ENCODE data around the gene BLOC1S6. TPM values are rescaled to one million over a fixed set of nuclear protein-coding genes. Genes with fewer than 3 reads are reported as not detected.

The BLOC1S6 gene
- polyA plus RNA-seq, 2 of the 4 experiments (the other 2 are of a cell fraction): 19.0 to 30.9 TPM

DNA sequence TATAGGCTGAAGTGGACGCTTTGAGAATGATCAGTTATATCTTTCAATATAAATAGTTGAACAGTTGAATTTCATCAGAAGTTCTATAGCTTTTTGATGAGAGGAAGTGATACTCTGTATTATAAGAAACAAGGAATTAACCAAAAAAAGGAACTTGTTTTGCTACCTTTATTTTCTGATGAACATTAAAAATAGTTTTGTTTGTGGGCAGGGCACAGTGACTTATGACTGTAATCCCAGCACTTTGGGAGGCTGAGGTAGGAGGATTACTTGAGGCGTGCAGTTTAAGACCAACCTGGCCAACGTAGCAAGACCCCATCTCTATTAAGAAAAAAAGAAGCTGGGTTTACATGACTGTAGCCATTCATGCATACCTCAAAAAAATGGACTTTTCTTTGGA, 16.7 kb downstream of the BLOC1S6 start:
- ChIA-PET CTCF (interaction anchor here (1.0 to 1.7 kb wide), 4 partner anchors 8 to 146 kb away, joined by 4 to 8 read pairs (median 5); no protein-coding TSS in a partner anchor), POLR2A (no interaction called here)
- FAIRE-seq (no peak), ATAC-seq (no peak), DNase-seq (ENCODE audit: low read depth in 1 of 2, low spot score in 1 of 2) (no peak)
- no peaks in the 10 kb centered on the region for H3K4me1 ChIP-seq
- TF ChIP-seq CEBPB (IDR thresholded peaks at IDR 0.05) (no peak), TFCP2L1 (CRISPR knock-in tag; IDR thresholded peaks at IDR 0.05) (no peak), MAZ (IDR thresholded peaks at IDR 0.05; ENCODE audit: borderline replicate concordance, low read depth, low read length) (no peak), NR3C1 (IDR thresholded peaks at IDR 0.05) (no peak), FOSL2 (IDR thresholded peaks at IDR 0.05) (no peak), FOSL2 (CRISPR knock-in tag; IDR thresholded peaks at IDR 0.05) (no peak), SMC3 (IDR thresholded peaks at IDR 0.05) (no peak), TP53 (CRISPR knock-in tag; IDR thresholded peaks at IDR 0.05) (no peak), PHF8 (IDR thresholded peaks at IDR 0.05; ENCODE audit: borderline replicate concordance, low read depth) (no peak), HDAC2 (IDR thresholded peaks at IDR 0.05) (no peak), RNF2 (IDR thresholded peaks at IDR 0.05; ENCODE audit: borderline replicate concordance, low read depth) (no peak), CBX2 (IDR thresholded peaks at IDR 0.05; ENCODE audit: borderline replicate concordance, low read depth) (no peak), NFE2L2 (conservative IDR thresholded peaks at IDR 0.05; ENCODE audit: low read length) (no peak), CHD2 (IDR thresholded peaks at IDR 0.05; ENCODE audit: low read length, partially characterized antibody) (no peak), BHLHE40 (IDR thresholded peaks at IDR 0.05; ENCODE audit: low read depth, low read length) (no peak), RARB (CRISPR knock-in tag; IDR thresholded peaks at IDR 0.05) (no peak)
- WGBS (ENCODE audit: missing lambda C conversion rate): 90% methylated on average over 3 of the region's 3 CpGs
- no peak overlapping the region for H3K4me2 ChIP-seq
- no peaks in the 10 kb centered on the region for H3K9me3 ChIP-seq
- no peak overlapping the region for H3K27ac ChIP-seq
- no peak overlapping the region for H3K4me3 ChIP-seq

DNA sequence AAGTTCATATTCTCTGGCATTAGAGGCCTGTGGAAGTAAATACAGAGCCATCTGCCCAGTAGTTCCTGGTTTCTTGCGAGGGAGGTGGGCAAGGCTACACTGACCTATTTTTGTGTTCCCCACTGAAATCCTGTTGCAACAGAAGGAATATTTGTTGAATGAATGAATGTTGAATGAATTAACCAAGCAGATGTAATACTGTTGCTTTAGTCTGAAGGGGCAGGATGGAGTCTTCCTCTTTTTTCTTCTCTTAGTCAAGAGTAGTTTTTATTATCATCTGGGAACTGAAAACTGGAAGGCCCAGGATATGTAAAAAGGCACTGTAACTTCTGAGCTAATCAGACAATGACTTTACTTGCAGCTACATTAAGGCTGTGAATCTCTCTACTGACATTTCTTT, 17.1 kb downstream of the BLOC1S6 start:
- POLR2A ChIA-PET: no interaction called here

DNA sequence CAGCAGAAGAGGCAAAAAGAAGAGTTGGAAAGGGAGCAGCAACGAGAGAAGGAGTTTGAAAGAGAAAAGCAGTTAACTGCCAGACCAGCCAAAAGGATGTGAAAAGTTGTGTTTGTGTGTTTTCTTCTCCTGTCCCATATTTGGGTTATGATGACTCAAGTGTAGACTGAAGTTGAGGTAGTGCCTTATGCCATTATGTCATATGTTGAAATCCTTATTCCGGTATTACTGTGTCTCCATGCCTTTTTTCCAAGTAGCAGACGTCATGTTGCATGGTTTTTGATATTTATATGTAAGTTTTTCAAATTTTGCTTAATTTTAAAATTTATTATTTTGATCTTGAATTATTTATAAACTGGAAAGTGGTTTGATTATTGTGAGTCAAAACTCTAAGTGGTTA, 19.2 kb downstream of the BLOC1S6 start:
- CTCF ChIA-PET: interaction anchor here (0.7 kb wide), 1 partner anchor 64 kb away, joined by 3 read pairs; no protein-coding TSS in a partner anchor
- no peak for FAIRE-seq
- DNase-seq (ENCODE audit: low read depth in 1 of 2, low spot score in 1 of 2): no peak
- TF ChIP-seq, protein P1, sequence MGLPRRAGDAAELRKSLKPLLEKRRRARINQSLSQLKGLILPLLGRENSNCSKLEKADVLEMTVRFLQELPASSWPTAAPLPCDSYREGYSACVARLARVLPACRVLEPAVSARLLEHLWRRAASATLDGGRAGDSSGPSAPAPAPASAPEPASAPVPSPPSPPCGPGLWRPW (IDR thresholded peaks at IDR 0.05): no peak
- TF ChIP-seq, protein P2, sequence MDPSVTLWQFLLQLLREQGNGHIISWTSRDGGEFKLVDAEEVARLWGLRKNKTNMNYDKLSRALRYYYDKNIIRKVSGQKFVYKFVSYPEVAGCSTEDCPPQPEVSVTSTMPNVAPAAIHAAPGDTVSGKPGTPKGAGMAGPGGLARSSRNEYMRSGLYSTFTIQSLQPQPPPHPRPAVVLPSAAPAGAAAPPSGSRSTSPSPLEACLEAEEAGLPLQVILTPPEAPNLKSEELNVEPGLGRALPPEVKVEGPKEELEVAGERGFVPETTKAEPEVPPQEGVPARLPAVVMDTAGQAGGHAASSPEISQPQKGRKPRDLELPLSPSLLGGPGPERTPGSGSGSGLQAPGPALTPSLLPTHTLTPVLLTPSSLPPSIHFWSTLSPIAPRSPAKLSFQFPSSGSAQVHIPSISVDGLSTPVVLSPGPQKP (IDR thresholded peaks at IDR 0.05; ENCODE audit: low read depth, low read length): no peak
- TF ChIP-seq EHF (CRISPR knock-in tag; IDR thresholded peaks at IDR 0.05) (no peak), RCOR1 (IDR thresholded peaks at IDR 0.05; ENCODE audit: low read depth, low read length) (no peak), NPAS2 (CRISPR knock-in tag; IDR thresholded peaks at IDR 0.05; ENCODE audit: borderline replicate concordance) (no peak), ZFP36 (IDR thresholded peaks at IDR 0.05; ENCODE audit: borderline replicate concordance, partially characterized antibody) (no peak), HOXB5 (CRISPR knock-in tag; IDR thresholded peaks at IDR 0.05) (no peak), NFE2L2 (conservative IDR thresholded peaks at IDR 0.05; ENCODE audit: low read length) (no peak), CEBPB (IDR thresholded peaks at IDR 0.05) (no peak), POLR2A (IDR thresholded peaks at IDR 0.05; ENCODE audit: low read length) (no peak), GATA3 (IDR thresholded peaks at IDR 0.05; ENCODE audit: borderline replicate concordance) (no peak), POLR2AphosphoS2 (conservative IDR thresholded peaks at IDR 0.05; ENCODE audit: low read length) (no peak), CHD2 (IDR thresholded peaks at IDR 0.05; ENCODE audit: low read length, partially characterized antibody) (no peak), RFX5 (IDR thresholded peaks at IDR 0.05) (no peak), HDAC2 (IDR thresholded peaks at IDR 0.05) (no peak), RAD21 (conservative IDR thresholded peaks at IDR 0.05 in 1 of 2, IDR thresholded peaks at IDR 0.05 in 1 of 2) (no peak)
- TF ChIP-seq, protein P3, sequence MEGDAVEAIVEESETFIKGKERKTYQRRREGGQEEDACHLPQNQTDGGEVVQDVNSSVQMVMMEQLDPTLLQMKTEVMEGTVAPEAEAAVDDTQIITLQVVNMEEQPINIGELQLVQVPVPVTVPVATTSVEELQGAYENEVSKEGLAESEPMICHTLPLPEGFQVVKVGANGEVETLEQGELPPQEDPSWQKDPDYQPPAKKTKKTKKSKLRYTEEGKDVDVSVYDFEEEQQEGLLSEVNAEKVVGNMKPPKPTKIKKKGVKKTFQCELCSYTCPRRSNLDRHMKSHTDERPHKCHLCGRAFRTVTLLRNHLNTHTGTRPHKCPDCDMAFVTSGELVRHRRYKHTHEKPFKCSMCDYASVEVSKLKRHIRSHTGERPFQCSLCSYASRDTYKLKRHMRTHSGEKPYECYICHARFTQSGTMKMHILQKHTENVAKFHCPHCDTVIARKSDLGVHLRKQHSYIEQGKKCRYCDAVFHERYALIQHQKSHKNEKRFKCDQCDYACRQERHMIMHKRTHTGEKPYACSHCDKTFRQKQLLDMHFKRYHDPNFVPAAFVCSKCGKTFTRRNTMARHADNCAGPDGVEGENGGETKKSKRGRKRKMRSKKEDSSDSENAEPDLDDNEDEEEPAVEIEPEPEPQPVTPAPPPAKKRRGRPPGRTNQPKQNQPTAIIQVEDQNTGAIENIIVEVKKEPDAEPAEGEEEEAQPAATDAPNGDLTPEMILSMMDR (IDR thresholded peaks at IDR 0.05): no peak
- no peak overlapping the region for H3K4me2 ChIP-seq
- no peak overlapping the region for H3K27ac ChIP-seq
- POLR2A ChIA-PET: no interaction called here
- no peaks in the 10 kb centered on the region for H3K4me1 ChIP-seq
- no peaks in the 10 kb centered on the region for H3K9me3 ChIP-seq
- WGBS (ENCODE audit: missing lambda C conversion rate): 71% methylated on average over 3 of the region's 3 CpGs
- no peak overlapping the region for H3K4me3 ChIP-seq
- no peak for ATAC-seq

More for the DNA sequence above, 17.1 kb downstream of the BLOC1S6 start:
- ATAC-seq (no peak), FAIRE-seq (no peak), DNase-seq (ENCODE audit: low read depth in 1 of 2, low spot score in 1 of 2) (no peak)
- H3K4me3 ChIP-seq: no peak overlapping the region
- TF ChIP-seq JUNB (IDR thresholded peaks at IDR 0.05): no peak
- TF ChIP-seq PHF8 (IDR thresholded peaks at IDR 0.05; ENCODE audit: borderline replicate concordance, low read depth): no peak
- TF ChIP-seq JUN (IDR thresholded peaks at IDR 0.05): no peak
- TF ChIP-seq NPAS2 (CRISPR knock-in tag; IDR thresholded peaks at IDR 0.05; ENCODE audit: borderline replicate concordance): no peak
- TF ChIP-seq RAD21 (conservative IDR thresholded peaks at IDR 0.05 in 1 of 2, IDR thresholded peaks at IDR 0.05 in 1 of 2): no peak
- no peak for TF ChIP-seq FOSB (CRISPR knock-in tag; IDR thresholded peaks at IDR 0.05)
- no peak overlapping the region for H3K4me2 ChIP-seq
- WGBS (ENCODE audit: missing lambda C conversion rate): 100% methylated on average over 1 of the region's 1 CpG
- H3K4me1 ChIP-seq: no peaks in the 10 kb centered on the region
- H3K9me3 ChIP-seq: no peaks in the 10 kb centered on the region
- CTCF ChIA-PET: interaction anchor here (1.5 to 1.7 kb wide), 2 partner anchors 7 to 30 kb away, joined by 4 to 8 read pairs; no protein-coding TSS in a partner anchor
- H3K27ac ChIP-seq: no peak overlapping the region

All from A549 (cell line).